ENCODE data around the gene GPR62. TPM values are rescaled to one million over a fixed set of nuclear protein-coding genes. Genes with fewer than 3 reads are reported as not detected.

Gene GPR62
- total RNA-seq = 0.23 TPM in 1 of 2 replicates, not detected in the other

GRCh38 chr3:51955175-51955892 is at the start of gene GPR62:
TSS of gene GPR62 (plus strand) at chr3:51955381. CDS start at chr3:51955653, 272 bp downstream.

DNA sequence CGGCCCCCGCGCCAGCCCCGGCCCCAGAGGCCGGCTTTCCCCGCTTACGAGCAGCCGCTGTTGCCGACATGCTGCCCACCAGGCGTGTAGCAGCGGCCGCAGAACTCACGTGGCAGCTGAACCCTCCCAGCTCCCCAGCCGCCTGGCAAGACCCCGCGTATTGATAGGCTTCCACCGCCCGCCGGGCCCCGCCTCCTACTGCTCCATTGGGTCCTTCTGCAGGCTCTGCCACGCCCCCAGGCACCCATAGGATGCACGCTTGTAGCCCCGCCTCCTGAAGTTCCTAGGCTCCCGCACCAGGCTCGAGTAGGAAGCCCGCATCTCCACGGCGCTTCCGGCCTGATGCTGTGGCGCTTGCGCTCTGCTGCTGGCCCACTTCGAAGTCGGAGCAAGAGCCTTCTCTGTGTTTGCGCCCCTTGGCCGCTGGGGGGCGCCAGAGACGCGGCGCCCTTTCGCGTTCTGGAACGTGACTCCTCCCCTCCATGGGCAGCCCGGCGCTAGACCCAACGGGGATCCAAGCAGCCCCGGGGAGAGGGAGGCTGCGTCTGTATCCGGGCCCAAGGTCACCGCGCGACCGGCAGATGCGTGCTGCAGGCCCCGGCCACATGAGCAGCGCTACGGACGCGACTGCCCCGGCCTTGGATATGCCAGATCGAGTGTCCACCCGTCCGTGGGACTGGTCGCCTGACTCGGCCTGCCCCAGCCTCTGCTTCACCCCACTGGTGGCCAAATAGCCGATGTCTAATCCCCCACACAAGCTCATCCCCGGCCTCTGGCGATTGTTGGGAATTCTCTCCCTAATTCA is 13.2 kb upstream of the GPR62 start, which contains the start of the genes PARP3 and RRP9:
Gene PARP3 (plus strand): TSS at position 566 of the 805 bp plus-strand sequence. CDS start 993 bp downstream, outside the sequence.
Gene RRP9 (minus strand): TSS at position 107 of the 805 bp plus-strand sequence. CDS start 37 bp downstream, at position 70.

GRCh38 chr3:51967384-51968169 is 12.4 kb downstream of the GPR62 start, which contains the start of gene PCBP4:
TSS of gene PCBP4 (minus strand) at chr3:51967454. CDS start at chr3:51961240, 6,214 bp downstream.

DNA sequence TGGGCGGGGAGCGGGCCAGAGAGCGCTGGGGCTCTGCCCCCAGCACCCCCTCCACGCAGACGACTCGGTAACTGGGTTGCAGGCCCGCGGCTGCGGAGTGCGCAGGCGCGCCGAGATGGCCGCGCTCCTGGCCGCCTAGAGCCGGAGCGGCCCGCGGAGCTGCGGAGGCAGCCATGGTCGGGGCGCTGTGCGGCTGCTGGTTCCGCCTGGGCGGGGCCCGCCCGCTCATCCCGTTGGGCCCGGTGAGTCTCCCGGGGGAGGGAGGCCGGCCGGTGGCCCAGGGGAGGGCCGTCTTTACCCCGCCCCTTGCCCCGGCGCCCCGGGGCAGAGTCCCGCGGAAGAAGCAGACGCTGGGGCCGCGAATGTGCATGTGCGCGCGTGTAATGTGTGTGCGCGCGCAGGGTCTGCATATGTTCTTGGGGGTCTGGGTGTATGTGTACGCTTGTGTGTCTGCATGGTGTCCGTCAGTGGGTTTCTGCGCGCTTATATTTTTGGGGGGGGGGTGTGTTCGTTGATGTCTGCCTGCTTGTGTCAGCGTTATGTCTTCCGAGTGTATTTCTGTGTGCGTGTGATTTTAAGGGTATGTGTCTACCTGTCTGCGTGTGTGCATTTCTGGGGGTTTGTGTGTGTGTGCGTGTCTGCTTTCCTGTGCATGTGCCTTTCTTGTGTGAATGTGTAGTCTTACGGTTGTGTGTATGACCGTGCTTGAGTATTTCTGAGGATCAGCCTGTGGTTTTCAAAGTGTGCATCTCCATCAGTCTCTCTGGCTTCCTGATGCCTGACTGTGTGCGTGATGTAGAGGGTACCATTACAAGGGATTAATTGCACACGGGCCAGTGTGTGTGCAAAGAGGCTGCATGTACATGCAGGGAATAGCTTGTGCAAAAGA is 20.0 kb downstream of the GPR62 start, which contains the start of gene ABHD14A:
Gene ABHD14A (plus strand): TSS at position 102 of the 889 bp plus-strand sequence. CDS start 72 bp downstream, at position 174.

GRCh38 chr3:51982838-51983577 is 27.8 kb downstream of the GPR62 start, which contains the start of gene ACY1:
TSS of gene ACY1 (plus strand) at chr3:51983535. CDS start at chr3:51984065, 530 bp downstream.

DNA sequence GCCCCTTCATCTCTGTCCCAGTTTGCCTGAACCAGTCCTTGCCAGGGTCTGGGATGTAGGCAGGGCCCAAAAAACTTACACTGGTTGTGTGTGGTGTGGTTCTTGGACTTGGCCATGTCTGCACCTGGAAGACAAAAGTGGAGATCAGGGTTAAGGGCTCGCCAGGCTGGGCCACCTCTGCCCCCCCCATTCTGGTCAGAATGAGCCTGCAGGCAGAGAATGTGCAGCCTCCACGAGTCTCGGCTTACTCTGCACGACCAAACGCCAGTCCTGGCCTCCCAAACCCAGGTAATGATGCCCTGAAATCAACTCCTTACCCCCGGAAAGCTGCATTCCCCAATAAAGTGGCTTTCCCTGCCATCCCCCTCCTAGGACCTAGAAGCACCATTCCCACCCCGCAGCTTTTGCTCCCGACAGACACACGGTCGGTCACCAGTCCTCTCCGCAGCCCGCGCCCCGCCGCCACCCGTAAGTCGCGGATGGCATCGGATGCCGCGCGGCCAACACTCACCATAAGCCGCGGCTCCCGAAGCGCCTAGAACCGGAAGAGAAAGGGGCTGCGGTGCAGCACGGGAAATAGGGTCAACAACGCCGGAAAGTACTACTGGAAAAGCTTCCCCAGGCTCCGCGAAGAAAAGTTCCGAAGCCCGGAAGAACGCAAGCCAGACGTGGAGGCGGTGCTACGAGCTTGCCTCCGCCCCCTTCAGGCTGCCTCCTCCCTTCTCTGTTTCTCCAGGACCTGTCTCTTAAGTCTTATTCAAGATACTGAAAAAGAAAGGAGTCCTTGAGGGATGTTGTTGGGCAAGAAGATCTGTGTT is 40.4 kb downstream of the GPR62 start, which contains the start of gene RPL29:
Gene RPL29 (minus strand): TSS at position 550 of the 818 bp plus-strand sequence. CDS start 434 bp downstream, at position 116.

Other genes with a start within 250 kb of the GPR62 start
- not detected in 2 replicates for gene GRM2, start 248.3 kb upstream of the GPR62 start, total RNA-seq
- gene IQCF6, start 176.1 kb upstream of the GPR62 start, total RNA-seq = not detected in 2 replicates
- not detected in 2 replicates for gene IQCF2, start 93.8 kb upstream of the GPR62 start, total RNA-seq
- gene IQCF5, start 79.8 kb upstream of the GPR62 start, total RNA-seq = not detected in 2 replicates
- gene IQCF1, start 52.0 kb upstream of the GPR62 start, total RNA-seq = not detected in 2 replicates
- 26.7 and 30.0 TPM in 2 replicates for gene RRP9, start 13.5 kb upstream of the GPR62 start, total RNA-seq
- gene PARP3, start 13.0 kb upstream of the GPR62 start, total RNA-seq = 3.9 and 4.4 TPM in 2 replicates
- gene PCBP4, start 12.1 kb downstream of the GPR62 start, total RNA-seq = 52.3 and 62.6 TPM in 2 replicates
- gene ABHD14B, start 18.7 kb downstream of the GPR62 start, total RNA-seq = 31.7 and 41.3 TPM in 2 replicates
- 10.4 and 12.2 TPM in 2 replicates for gene ABHD14A, start 19.7 kb downstream of the GPR62 start, total RNA-seq
- 109 and 115 TPM in 2 replicates for gene ACY1, start 28.2 kb downstream of the GPR62 start, total RNA-seq
- gene RPL29, start 40.5 kb downstream of the GPR62 start, total RNA-seq = 2,241 and 2,349 TPM in 2 replicates
- gene DUSP7, start 101.2 kb downstream of the GPR62 start, total RNA-seq = 66.7 and 107 TPM in 2 replicates
- gene POC1A, start 199.0 kb downstream of the GPR62 start, total RNA-seq = 10.4 and 10.6 TPM in 2 replicates
- gene ALAS1, start 242.8 kb downstream of the GPR62 start, total RNA-seq = 33.1 and 49.4 TPM in 2 replicates